Mesendoderm (in vitro differentiated cells): ENCODE results near the gene MBNL1.
"Not testable (repeated sequence)": the region's sequence is repeated elsewhere in the genome, so short reads cannot be mapped to it uniquely, and the experiment has no call there.

ENCODE experiments used
- DNase-seq: peaks from one replicate; pipeline ENCODE4 v3.0.0; 2013
- H2AK5ac ChIP-seq: 2 replicates; pipeline ENCODE4 v1.6.1; 2013; ENCODE audit warnings: low read length, inconsistent platforms
- H2BK120ac ChIP-seq: 2 replicates; pipeline ENCODE4 v1.6.1; 2013; ENCODE audit warnings: low read depth, mild to moderate bottlenecking, low read length, moderate library complexity, mixed read lengths
- H2BK15ac ChIP-seq: replicated peaks from 2 replicates; pipeline ENCODE4 v1.6.1; 2013; ENCODE audit warnings: low read depth, mild to moderate bottlenecking, moderate library complexity
- H2BK5ac ChIP-seq: 2 replicates; pipeline ENCODE4 v1.6.1; 2013; ENCODE audit warnings: low read length, inconsistent platforms
- H3K18ac ChIP-seq: 2 replicates; pipeline ENCODE4 v1.6.1; 2013; ENCODE audit warnings: mild to moderate bottlenecking, low read length, mixed read lengths
- H3K23ac ChIP-seq: one replicate; pipeline ENCODE4 v1.6.1; 2013; ENCODE audit warnings: low read length
- H3K27ac ChIP-seq: 2 replicates; pipeline ENCODE4 v1.5.1; 2013; ENCODE audit warnings: low read depth, mild to moderate bottlenecking, inconsistent platforms, low read length, moderate library complexity
- H3K27me3 ChIP-seq: 2 replicates; pipeline ENCODE4 v1.6.1; 2013; ENCODE audit warnings: low read length, control low read depth, mild to moderate bottlenecking, inconsistent platforms; ENCODE audit not compliant: insufficient read depth, poor library complexity
- H3K36me3 ChIP-seq: 2 replicates; pipeline ENCODE4 v1.6.1; 2013; ENCODE audit warnings: low read length, inconsistent platforms; ENCODE audit not compliant: control insufficient read depth, insufficient read depth
- H3K4ac ChIP-seq: one replicate; pipeline ENCODE4 v1.6.1; 2013; ENCODE audit warnings: low read depth, mild to moderate bottlenecking, low read length, moderate library complexity
- H3K4me1 ChIP-seq: 2 replicates; pipeline ENCODE4 v1.6.1; 2013; ENCODE audit warnings: low read depth, low read length, inconsistent platforms; ENCODE audit not compliant: control insufficient read depth
- H3K4me2 ChIP-seq: 2 replicates; pipeline ENCODE4 v1.6.1; 2013; ENCODE audit warnings: low read length
- H3K4me3 ChIP-seq: 2 replicates; pipeline ENCODE4 v1.5.1; 2013; ENCODE audit warnings: mild to moderate bottlenecking, low read length
- H3K56ac ChIP-seq: one replicate; pipeline ENCODE4 v1.6.1; 2013; ENCODE audit warnings: low read length
- H3K79me1 ChIP-seq: 2 replicates; pipeline ENCODE4 v1.6.1; 2013; ENCODE audit warnings: low read length, inconsistent platforms
- H3K79me2 ChIP-seq: 2 replicates; pipeline ENCODE4 v1.6.1; 2013; ENCODE audit warnings: mild to moderate bottlenecking, low read length; ENCODE audit not compliant: control insufficient read depth, insufficient read depth
- H3K9ac ChIP-seq: 2 replicates; pipeline ENCODE4 v1.6.1; 2013; ENCODE audit warnings: low read length, inconsistent platforms
- H4K5ac ChIP-seq: one replicate; pipeline ENCODE4 v1.6.1; 2013; ENCODE audit warnings: low read length
- H4K8ac ChIP-seq: one replicate; pipeline ENCODE4 v1.6.1; 2013; ENCODE audit warnings: low read depth, mild to moderate bottlenecking, control low read depth, low read length, moderate library complexity
- WGBS: extraction: QIAGEN DNeasy Blood & Tissue Kit; methylation state at CpG from one replicate; pipeline ENCODE4 v1.1.7; 2013; ENCODE audit warnings: low lambda C conversion rate, missing lambda C conversion rate; ENCODE audit not compliant: insufficient coverage; ENCODE audit errors: extremely low coverage; 5-methylcytosine and 5-hydroxymethylcytosine counted together

Gene MBNL1

GRCh38 chr3:152372633-152373032 is 103.9 kb downstream of the MBNL1 start:
- H3K36me3 ChIP-seq, H3K27me3 ChIP-seq: not testable (repeated sequence)
- WGBS = no CpG with 5 or more reads among the region's 6 CpGs

DNA sequence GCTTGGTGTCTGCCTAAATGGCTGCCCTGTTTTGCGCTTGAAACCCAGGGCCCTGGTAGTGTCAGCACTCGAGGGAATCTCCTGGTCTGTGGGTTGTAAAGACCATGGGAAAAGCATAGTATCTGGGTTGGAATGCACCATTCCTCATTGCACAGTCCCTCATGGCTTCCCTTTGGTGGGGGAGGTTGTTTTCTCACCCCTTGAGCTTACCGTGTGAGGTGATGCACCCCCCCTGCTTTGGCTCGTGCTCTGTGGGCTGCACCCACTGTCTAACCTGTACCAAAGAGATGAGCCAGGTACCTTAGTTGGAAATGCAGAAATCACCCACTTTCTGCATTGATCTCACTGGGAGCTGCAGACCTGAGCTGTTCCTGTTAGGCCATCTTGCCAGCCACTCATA is 104.7 kb downstream of the MBNL1 start:
- no peak overlapping the region for H2BK120ac ChIP-seq

More at GRCh38 chr3:152372633-152373032, 103.9 kb downstream of the MBNL1 start:
- not testable (repeated sequence) for H3K79me2 ChIP-seq, H3K9ac ChIP-seq, H4K5ac ChIP-seq, H2AK5ac ChIP-seq, H2BK120ac ChIP-seq, H3K56ac ChIP-seq, H2BK5ac ChIP-seq, H3K27ac ChIP-seq, H3K18ac ChIP-seq, H3K23ac ChIP-seq, H3K4me2 ChIP-seq, H3K79me1 ChIP-seq, H3K4me1 ChIP-seq, H2BK15ac ChIP-seq, H3K4ac ChIP-seq, DNase-seq, H4K8ac ChIP-seq, H3K4me3 ChIP-seq

GRCh38 chr3:152374262-152374990 is 105.7 kb downstream of the MBNL1 start:
- no peak overlapping the region for H2AK5ac ChIP-seq
- H3K4me1 ChIP-seq = no peaks in the 10 kb centered on the region
- H3K4ac ChIP-seq = no peak overlapping the region
- no peak overlapping the region for H3K9ac ChIP-seq
- H3K79me1 ChIP-seq = no peaks in the 10 kb centered on the region
- H2BK15ac ChIP-seq = no peak overlapping the region
- no peak overlapping the region for H4K8ac ChIP-seq
- DNase-seq = no peak
- no CpG with 5 or more reads among the region's 3 CpGs for WGBS
- H3K56ac ChIP-seq = no peak overlapping the region
- H3K27me3 ChIP-seq = no peaks in the 10 kb centered on the region
- H3K36me3 ChIP-seq = no peaks in the 10 kb centered on the region
- H3K4me2 ChIP-seq = no peak overlapping the region
- H3K79me2 ChIP-seq = no peaks in the 10 kb centered on the region
- H2BK5ac ChIP-seq = no peak overlapping the region
- H3K23ac ChIP-seq = no peak overlapping the region
- H3K4me3 ChIP-seq = no peak overlapping the region
- no peak overlapping the region for H3K27ac ChIP-seq
- H2BK120ac ChIP-seq = no peak overlapping the region
- H3K18ac ChIP-seq = no peak overlapping the region
- H4K5ac ChIP-seq = no peak overlapping the region

More for the DNA sequence above, 104.7 kb downstream of the MBNL1 start:
- no peaks in the 10 kb centered on the region for H3K79me1 ChIP-seq
- no peaks in the 10 kb centered on the region for H3K4me1 ChIP-seq
- H3K36me3 ChIP-seq = no peaks in the 10 kb centered on the region
- no CpG with 5 or more reads among the region's 4 CpGs for WGBS
- no peak overlapping the region for H2BK5ac ChIP-seq
- no peak overlapping the region for H3K4me3 ChIP-seq
- no peak overlapping the region for H3K4ac ChIP-seq
- no peak overlapping the region for H3K18ac ChIP-seq
- DNase-seq = no peak
- H4K5ac ChIP-seq = no peak overlapping the region
- no peak overlapping the region for H2AK5ac ChIP-seq
- no peak overlapping the region for H3K27ac ChIP-seq
- no peak overlapping the region for H3K56ac ChIP-seq
- no peak overlapping the region for H2BK15ac ChIP-seq
- no peak overlapping the region for H3K9ac ChIP-seq
- no peaks in the 10 kb centered on the region for H3K27me3 ChIP-seq
- no peak overlapping the region for H3K23ac ChIP-seq
- H4K8ac ChIP-seq = no peak overlapping the region
- H3K4me2 ChIP-seq = no peak overlapping the region
- no peaks in the 10 kb centered on the region for H3K79me2 ChIP-seq

GRCh38 chr3:152375546-152375945 is 106.8 kb downstream of the MBNL1 start:
- Histone ChIP-seq H3K4ac (no peak overlapping the region), H2BK120ac (no peak overlapping the region), H3K36me3 (no peaks in the 10 kb centered on the region), H3K79me2 (no peaks in the 10 kb centered on the region), H2BK15ac (no peak overlapping the region), H4K5ac (no peak overlapping the region), H3K9ac (no peak overlapping the region), H3K27me3 (no peaks in the 10 kb centered on the region), H3K4me1 (no peaks in the 10 kb centered on the region), H2BK5ac (no peak overlapping the region), H3K4me2 (no peak overlapping the region), H3K79me1 (no peaks in the 10 kb centered on the region), H3K27ac (no peak overlapping the region), H3K18ac (no peak overlapping the region), H4K8ac (no peak overlapping the region), H3K56ac (no peak overlapping the region), H3K23ac (no peak overlapping the region), H3K4me3 (no peak overlapping the region), H2AK5ac (no peak overlapping the region)
- WGBS = no CpG with 5 or more reads among the region's 3 CpGs
- no peak for DNase-seq

DNA sequence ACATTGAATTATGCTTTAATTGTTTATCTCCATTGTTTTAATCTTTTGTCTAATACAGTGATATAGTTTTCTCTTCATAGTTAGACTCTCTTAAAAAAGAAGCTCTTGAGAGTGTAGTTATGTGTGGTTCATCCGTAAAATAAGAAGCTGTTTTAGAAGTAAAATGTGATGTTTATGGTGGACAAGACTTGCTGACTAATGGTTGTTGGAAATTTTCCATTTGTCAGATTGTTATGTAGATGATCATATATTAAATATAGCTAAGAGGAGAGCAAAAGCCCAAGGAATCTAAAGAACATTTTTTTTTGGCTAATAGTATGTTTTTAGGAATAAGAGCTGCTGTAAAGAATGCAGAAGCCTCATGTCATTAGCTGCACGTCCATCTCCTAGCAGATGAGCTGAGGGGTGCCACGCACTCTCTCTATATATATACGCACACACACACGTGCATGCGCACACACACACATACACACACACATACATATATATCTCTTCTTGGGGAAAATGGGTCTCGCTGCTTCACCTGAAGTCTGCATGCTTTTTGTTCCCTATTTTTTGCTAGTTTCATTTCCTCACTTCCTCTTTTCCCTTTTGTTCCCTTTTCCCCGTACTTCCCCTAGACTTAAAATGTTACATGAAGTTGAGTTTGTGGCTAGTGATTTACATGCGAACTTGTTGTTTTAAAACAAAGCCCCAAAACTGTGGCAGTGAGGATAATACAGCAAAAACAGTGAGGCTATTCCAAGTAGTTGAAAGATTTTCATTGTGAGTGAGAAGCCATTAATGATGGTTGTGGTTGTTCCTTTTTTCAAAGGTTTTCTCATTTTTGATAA is 107.8 kb downstream of the MBNL1 start:
- Histone ChIP-seq H3K4me3 (no peak overlapping the region), H2BK120ac (no peak overlapping the region), H2AK5ac (no peak overlapping the region), H3K23ac (no peak overlapping the region), H3K27ac (no peak overlapping the region), H3K4ac (no peak overlapping the region), H3K79me1 (no peaks in the 10 kb centered on the region), H3K9ac (no peak overlapping the region), H3K56ac (no peak overlapping the region), H3K36me3 (no peaks in the 10 kb centered on the region), H3K79me2 (no peaks in the 10 kb centered on the region), H3K18ac (no peak overlapping the region), H3K4me2 (no peak overlapping the region), H2BK5ac (no peak overlapping the region), H4K8ac (no peak overlapping the region), H4K5ac (no peak overlapping the region), H2BK15ac (no peak overlapping the region), H3K27me3 (no peaks in the 10 kb centered on the region), H3K4me1 (no peaks in the 10 kb centered on the region)
- no peak for DNase-seq
- 100% methylated on average over 1 of the region's 9 CpGs for whole genome bisulfite sequencing
